SJSA1 (cell line): ENCODE measurements around the gene TNK1. TPM values are rescaled to one million over a fixed set of nuclear protein-coding genes. Genes with fewer than 3 reads are reported as not detected.
"Not testable (repeated sequence)": the region's sequence is repeated elsewhere in the genome, so short reads cannot be mapped to it uniquely, and the experiment has no call there.

Source experiments
- DNase-seq, 2 experiments: peaks; one replicate each; pipeline ENCODE4 v3.0.0-alpha.2; 2015 to 2020; ENCODE audit warnings: low spot score in 2 of 2, low read depth in 1 of 2
- H3K27ac ChIP-seq: fragments of 250-450 bp; sonication (Bioruptor Pico); 2 replicates; pipeline ENCODE4 v1.5.1; 2020; ENCODE audit warnings: mild to moderate bottlenecking, moderate library complexity
- H3K27me3 ChIP-seq: fragments of 250-450 bp; sonication (Bioruptor Pico); replicated peaks from 2 replicates; pipeline ENCODE4 v1.5.1; 2020; ENCODE audit warnings: mild to moderate bottlenecking, moderate library complexity
- H3K36me3 ChIP-seq: fragments of 250-450 bp; sonication (Bioruptor Pico); 2 replicates; pipeline ENCODE4 v1.5.1; 2020; ENCODE audit warnings: mild to moderate bottlenecking
- H3K4me1 ChIP-seq: fragments of 250-450 bp; sonication (Bioruptor Pico); replicated peaks from 2 replicates; pipeline ENCODE4 v1.6.1; 2021; ENCODE audit warnings: mild to moderate bottlenecking
- H3K4me3 ChIP-seq: fragments of 250-450 bp; sonication (Bioruptor Pico); 2 replicates; pipeline ENCODE4 v1.5.1; 2020; ENCODE audit warnings: mild to moderate bottlenecking
- H3K9me3 ChIP-seq: fragments of 250-450 bp; sonication (Bioruptor Pico); replicated peaks from 2 replicates; pipeline ENCODE4 v1.5.1; 2020; ENCODE audit warnings: mild to moderate bottlenecking
- total RNA-seq: library from RNA; depleted of rRNA; stranded (reverse); fragments of >200 nt; shearing (Covaris generic); gene quantifications from 2 replicates; pipeline ENCODE4 v1.2.3, GENCODE V29; 2014

The TNK1 gene
- total RNA-seq, 1 experiment from 2014 or later: not detected

GRCh38 chr17:7367083-7367482 is 13.8 kb upstream of the TNK1 start:
- no peak for DNase-seq
- Histone ChIP-seq H3K4me1 (no peaks in the 10 kb centered on the region), H3K4me3 (no peak overlapping the region), H3K27ac (no peak overlapping the region), H3K27me3 (no peaks in the 10 kb centered on the region; the same call in 1 of the 2 replicates), H3K9me3 (no peaks in the 10 kb centered on the region), H3K36me3 (no peaks in the 10 kb centered on the region)

GRCh38 chr17:7367918-7368598 is 12.8 kb upstream of the TNK1 start:
- Histone ChIP-seq H3K4me1 (no peaks in the 10 kb centered on the region), H3K36me3 (no peaks in the 10 kb centered on the region), H3K4me3 (no peak overlapping the region), H3K9me3 (no peaks in the 10 kb centered on the region), H3K27me3 (no peaks in the 10 kb centered on the region; the same call in 1 of the 2 replicates), H3K27ac (no peak overlapping the region)
- DNase-seq: no peak

DNA sequence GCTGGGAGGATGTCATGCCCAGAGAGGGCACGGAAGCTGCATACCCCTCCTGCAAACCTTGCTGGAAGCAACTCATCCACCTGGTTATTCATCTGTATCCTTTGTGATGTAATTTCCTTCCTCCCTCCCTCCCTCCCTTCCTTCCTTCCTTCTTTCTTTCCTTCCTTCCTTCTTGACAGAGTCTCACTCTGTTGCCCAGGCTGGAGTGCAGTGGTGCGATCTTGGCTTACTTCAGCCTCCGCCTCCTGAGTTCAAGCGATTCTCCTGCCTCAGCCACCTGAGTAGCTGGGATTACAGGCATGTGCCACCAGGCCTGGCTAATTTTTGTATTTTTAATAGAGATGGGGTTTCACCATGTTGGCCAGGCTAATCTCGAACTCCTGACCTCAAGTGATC is 12.3 kb upstream of the TNK1 start:
- H3K27ac ChIP-seq, DNase-seq, H3K4me3 ChIP-seq, H3K36me3 ChIP-seq, H3K9me3 ChIP-seq, H3K27me3 ChIP-seq, H3K4me1 ChIP-seq: not testable (repeated sequence)

GRCh38 chr17:7369825-7370224 is 11.1 kb upstream of the TNK1 start:
- DNase-seq: no peak
- no peaks in the 10 kb centered on the region for H3K4me1 ChIP-seq
- H3K27me3 ChIP-seq: no peaks in the 10 kb centered on the region; the same call in 1 of the 2 replicates
- no peaks in the 10 kb centered on the region for H3K9me3 ChIP-seq
- no peak overlapping the region for H3K27ac ChIP-seq
- H3K4me3 ChIP-seq: no peak overlapping the region
- no peaks in the 10 kb centered on the region for H3K36me3 ChIP-seq

DNA sequence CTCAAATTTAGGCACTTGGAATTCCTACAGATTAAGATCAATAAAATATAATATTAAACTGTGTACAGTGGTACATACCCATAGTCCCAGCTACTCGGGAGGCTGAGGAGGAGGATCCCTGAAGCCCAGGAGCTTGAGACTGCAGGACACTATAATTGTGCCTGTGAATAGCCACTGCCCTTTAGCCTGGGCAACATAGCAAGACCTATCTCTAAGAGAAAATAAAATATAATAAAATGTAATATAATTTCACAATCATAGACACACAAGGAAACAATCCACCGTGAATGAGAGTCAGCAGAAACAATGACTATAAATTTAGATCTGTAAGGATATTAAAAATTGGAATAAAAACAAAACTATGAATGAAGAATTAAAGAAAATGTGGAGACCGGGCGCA is 10.0 kb upstream of the TNK1 start:
- Histone ChIP-seq H3K4me3 (no peak overlapping the region), H3K27me3 (no peaks in the 10 kb centered on the region; the same call in 1 of the 2 replicates), H3K36me3 (no peaks in the 10 kb centered on the region), H3K27ac (no peak overlapping the region), H3K9me3 (no peaks in the 10 kb centered on the region), H3K4me1 (no peaks in the 10 kb centered on the region)
- no peak for DNase-seq

DNA sequence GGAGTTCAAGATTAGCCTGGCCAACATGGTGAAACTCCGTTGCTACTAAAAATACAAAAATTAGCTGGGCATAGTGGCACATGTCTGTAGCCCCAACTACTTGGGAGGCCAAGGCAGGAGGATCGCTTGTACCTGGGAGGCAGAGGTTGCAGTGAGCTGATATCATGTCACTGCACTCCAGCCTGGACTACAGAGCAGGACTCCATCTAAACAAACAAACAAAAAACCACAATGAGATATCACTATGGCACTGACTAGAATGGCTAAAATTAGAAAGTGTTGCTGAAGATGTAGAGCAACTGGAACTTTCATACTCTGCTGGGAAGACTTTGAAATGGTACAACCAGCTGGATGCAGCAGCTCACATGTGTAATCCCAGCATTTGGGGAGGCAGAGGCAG is 6.5 kb upstream of the TNK1 start:
- H3K9me3 ChIP-seq: peaks cover 5% of the 10 kb centered on the region
- no peak overlapping the region for H3K27ac ChIP-seq
- H3K36me3 ChIP-seq: no peaks in the 10 kb centered on the region
- no peak for DNase-seq
- peaks cover 2% of the 10 kb centered on the region for H3K27me3 ChIP-seq
- no peaks in the 10 kb centered on the region for H3K4me1 ChIP-seq
- H3K4me3 ChIP-seq: no peak overlapping the region

GRCh38 chr17:7379134-7379533 is 1.8 kb upstream of the TNK1 start:
- Histone ChIP-seq H3K9me3 (peaks cover 5% of the 10 kb centered on the region), H3K4me3 (no peak overlapping the region), H3K36me3 (no peaks in the 10 kb centered on the region), H3K4me1 (peaks cover 6% of the 10 kb centered on the region), H3K27ac (no peak overlapping the region), H3K27me3 (peaks cover 47% of the 10 kb centered on the region)
- DNase-seq: no peak

GRCh38 chr17:7380321-7380720 is 568 bp upstream of the TNK1 start:
- no peak overlapping the region for H3K4me3 ChIP-seq
- peaks cover 9% of the 10 kb centered on the region for H3K4me1 ChIP-seq
- no peak overlapping the region for H3K27ac ChIP-seq
- DNase-seq: no peak
- H3K36me3 ChIP-seq: no peaks in the 10 kb centered on the region
- peaks cover 53% of the 10 kb centered on the region for H3K27me3 ChIP-seq
- peaks cover 5% of the 10 kb centered on the region for H3K9me3 ChIP-seq

DNA sequence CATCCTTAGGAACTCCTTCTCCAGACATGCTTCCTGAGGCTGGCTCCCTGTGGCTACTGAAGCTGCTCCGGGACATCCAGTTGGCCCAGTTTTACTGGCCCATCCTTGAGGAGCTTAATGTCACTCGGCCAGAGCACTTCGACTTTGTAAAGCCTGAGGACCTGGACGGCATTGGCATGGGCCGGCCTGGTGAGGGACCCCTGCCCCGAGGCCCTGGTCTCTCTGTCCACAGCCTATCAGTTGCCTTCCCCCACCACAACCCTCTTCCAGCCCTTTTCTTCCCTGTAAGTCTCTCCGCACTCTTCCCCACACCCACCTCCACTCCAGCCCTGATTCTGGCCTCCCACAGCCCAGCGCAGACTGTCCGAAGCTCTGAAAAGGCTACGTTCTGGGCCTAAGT is 2.0 kb downstream of the TNK1 start:
- no peak overlapping the region for H3K27ac ChIP-seq
- no peak for DNase-seq

DNA sequence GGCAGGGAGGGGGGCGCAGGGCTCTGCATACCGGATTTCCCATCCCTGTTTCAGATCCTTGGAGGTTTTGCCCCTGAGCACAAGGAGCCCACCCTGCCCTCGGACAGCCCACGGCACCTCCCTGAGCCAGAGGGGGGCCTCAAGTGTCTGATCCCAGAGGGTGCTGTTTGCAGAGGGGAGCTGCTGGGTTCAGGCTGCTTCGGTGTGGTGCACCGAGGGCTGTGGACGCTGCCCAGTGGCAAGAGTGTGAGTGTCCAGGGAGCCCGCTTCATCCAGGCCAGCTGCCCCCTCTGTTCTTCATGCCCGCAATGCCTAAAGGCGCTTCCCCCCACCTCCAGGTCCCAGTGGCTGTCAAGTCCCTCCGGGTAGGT is 2.5 kb downstream of the TNK1 start:
- DNase-seq: no peak
- peaks cover 5% of the 10 kb centered on the region for H3K9me3 ChIP-seq
- no peak overlapping the region for H3K27ac ChIP-seq
- no peaks in the 10 kb centered on the region for H3K36me3 ChIP-seq
- H3K27me3 ChIP-seq: peaks cover 53% of the 10 kb centered on the region
- H3K4me1 ChIP-seq: peaks cover 9% of the 10 kb centered on the region
- H3K4me3 ChIP-seq: no peak overlapping the region

More for the DNA sequence above, 2.0 kb downstream of the TNK1 start:
- no peak overlapping the region for H3K4me3 ChIP-seq
- H3K9me3 ChIP-seq: peaks cover 5% of the 10 kb centered on the region
- no peaks in the 10 kb centered on the region for H3K36me3 ChIP-seq
- peaks cover 53% of the 10 kb centered on the region for H3K27me3 ChIP-seq
- peaks cover 9% of the 10 kb centered on the region for H3K4me1 ChIP-seq

- H3K36me3 ChIP-seq: no peaks in the 10 kb centered on the region
- DNase-seq: no peak
- peak overlapping the region; percentile 18 for H3K4me3 ChIP-seq
- peaks cover 53% of the 10 kb centered on the region for H3K27me3 ChIP-seq
- H3K9me3 ChIP-seq: peaks cover 4% of the 10 kb centered on the region
- peaks cover 9% of the 10 kb centered on the region for H3K4me1 ChIP-seq
- no peak overlapping the region for H3K27ac ChIP-seq
Observed at GRCh38 chr17:7383742-7384488, 3.0 kb downstream of the TNK1 start.

- Histone ChIP-seq H3K27me3 (peaks cover 49% of the 10 kb centered on the region), H3K9me3 (no peaks in the 10 kb centered on the region; the same call in 1 of the 2 replicates), H3K4me1 (peaks cover 9% of the 10 kb centered on the region), H3K4me3 (peak overlapping the region; percentile 18; the same call in 1 of the 2 replicates), H3K36me3 (no peaks in the 10 kb centered on the region; the same call in none of the 2 replicates), H3K27ac (no peak overlapping the region)
- no peak for DNase-seq
Observed at GRCh38 chr17:7384489-7385081, 3.7 kb downstream of the TNK1 start.

DNA sequence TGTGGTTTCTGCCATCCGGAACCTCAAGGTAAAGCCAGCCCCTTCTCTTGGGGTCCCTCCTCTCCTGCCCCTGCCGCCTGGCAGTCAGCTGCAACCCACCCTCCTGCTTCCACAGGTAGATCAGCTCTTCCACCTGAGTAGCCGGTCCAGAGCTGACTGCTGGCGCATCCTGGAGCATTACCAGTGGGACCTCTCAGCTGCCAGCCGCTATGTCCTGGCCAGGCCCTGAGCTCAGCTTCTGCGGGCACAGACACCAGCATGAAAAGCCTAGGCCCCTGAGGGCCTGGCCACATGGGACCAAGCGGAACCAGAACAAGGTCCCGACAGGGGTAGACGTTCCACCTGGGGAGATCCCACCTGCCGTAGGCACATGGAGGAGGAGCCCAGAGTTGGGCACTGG is 8.0 kb downstream of the TNK1 start:
- H3K4me3 ChIP-seq: no peak overlapping the region
- H3K4me1 ChIP-seq: peaks cover 11% of the 10 kb centered on the region
- H3K27me3 ChIP-seq: peaks cover 9% of the 10 kb centered on the region
- no peak for DNase-seq
- no peak overlapping the region for H3K27ac ChIP-seq
- peaks cover 12% of the 10 kb centered on the region for H3K36me3 ChIP-seq
- no peaks in the 10 kb centered on the region for H3K9me3 ChIP-seq
